HG02885 (cell line): ENCODE data around the gene KRT6A.

ENCODE experiments used
- ATAC-seq: cut with Tn5 transposase; IDR thresholded peaks from one replicate; pipeline ENCODE4 v1.9.1; 2021; ENCODE audit warnings: mild to moderate bottlenecking; ENCODE audit not compliant: unreplicated experiment, poor library complexity

The KRT6A gene

GRCh38 chr12:52493172-52493571, at the start of gene KRT6A:
TSS of gene KRT6A (minus strand) at chr12:52493257. CDS start at chr12:52493188, 69 bp downstream.
- no peak for ATAC-seq

GRCh38 chr12:52542157-52542556, 49.1 kb upstream of the KRT6A start:
- ATAC-seq: no peak

GRCh38 chr12:52541709-52542108, 48.7 kb upstream of the KRT6A start:
- no peak for ATAC-seq

GRCh38 chr12:52540531-52540930, 47.5 kb upstream of the KRT6A start:
- ATAC-seq: no peak

GRCh38 chr12:52539821-52540173, 46.7 kb upstream of the KRT6A start:
- ATAC-seq: no peak

- ATAC-seq: no peak
Measured at GRCh38 chr12:52539083-52539820, 46.2 kb upstream of the KRT6A start.

GRCh38 chr12:52537101-52537500, 44.0 kb upstream of the KRT6A start:
- ATAC-seq: no peak

- no peak for ATAC-seq
Measured at GRCh38 chr12:52535574-52535973, 42.5 kb upstream of the KRT6A start.

- ATAC-seq: no peak
Measured at GRCh38 chr12:52534482-52534881, 41.4 kb upstream of the KRT6A start.

GRCh38 chr12:52533686-52534470, 40.8 kb upstream of the KRT6A start:
- no peak for ATAC-seq

GRCh38 chr12:52532636-52533035, 39.6 kb upstream of the KRT6A start:
- no peak for ATAC-seq

GRCh38 chr12:52531566-52532300, 38.7 kb upstream of the KRT6A start:
- ATAC-seq: no peak

- no peak for ATAC-seq
Measured at GRCh38 chr12:52530905-52531304, 37.8 kb upstream of the KRT6A start.

- no peak for ATAC-seq
Measured at GRCh38 chr12:52530366-52530765, 37.3 kb upstream of the KRT6A start.

- no peak for ATAC-seq
Measured at GRCh38 chr12:52529846-52530245, 36.8 kb upstream of the KRT6A start.

- ATAC-seq: no peak
Measured at GRCh38 chr12:52529417-52529816, 36.4 kb upstream of the KRT6A start.

- no peak for ATAC-seq
Measured at GRCh38 chr12:52528641-52529143, 35.6 kb upstream of the KRT6A start.

- no peak for ATAC-seq
Measured at GRCh38 chr12:52527121-52527800, 34.2 kb upstream of the KRT6A start.

- ATAC-seq: no peak
Measured at GRCh38 chr12:52526511-52526951, 33.5 kb upstream of the KRT6A start.
